Measurements from ENCODE around the gene HHAT. TPM values are rescaled to one million over a fixed set of nuclear protein-coding genes. Genes with fewer than 3 reads are reported as not detected.

Gene HHAT
- total RNA-seq, 1 donor from 2014 or later = 4.7 TPM

GRCh38 chr1:210700511-210700910 is 371.8 kb downstream of the HHAT start:
- H3K27ac ChIP-seq (ENCODE audit: low read depth, low read length) = no peak overlapping the region
- H3K27me3 ChIP-seq (ENCODE audit: control insufficient read depth in 3 of 3, insufficient read depth in 3 of 3, low read length in 3 of 3) = no peaks in the 10 kb centered on the region
- H3K9ac ChIP-seq (ENCODE audit: low read depth in 1 of 3, low read length in 3 of 3) = no peak overlapping the region
- H3K36me3 ChIP-seq (ENCODE audit: control insufficient read depth in 3 of 3, insufficient read depth in 3 of 3, low read length in 3 of 3) = no peaks in the 10 kb centered on the region
- H3K9me3 ChIP-seq (ENCODE audit: control insufficient read depth in 3 of 3, low read length in 3 of 3) = no peaks in the 10 kb centered on the region
- no peaks in the 10 kb centered on the region for H3K4me1 ChIP-seq (ENCODE audit: control insufficient read depth in 3 of 3, insufficient read depth in 3 of 3, low read length in 3 of 3)
- H3K4me3 ChIP-seq (ENCODE audit: low read length in 3 of 3) = no peak overlapping the region

- no peak overlapping the region for H3K9ac ChIP-seq (ENCODE audit: low read depth in 1 of 3, low read length in 3 of 3)
- H3K9me3 ChIP-seq (ENCODE audit: control insufficient read depth in 3 of 3, low read length in 3 of 3) = no peaks in the 10 kb centered on the region
- H3K4me3 ChIP-seq (ENCODE audit: low read length in 3 of 3) = no peak overlapping the region
- H3K27ac ChIP-seq (ENCODE audit: low read depth, low read length) = no peak overlapping the region
- H3K36me3 ChIP-seq (ENCODE audit: control insufficient read depth in 3 of 3, insufficient read depth in 3 of 3, low read length in 3 of 3) = no peaks in the 10 kb centered on the region
- H3K4me1 ChIP-seq (ENCODE audit: control insufficient read depth in 3 of 3, insufficient read depth in 3 of 3, low read length in 3 of 3) = no peaks in the 10 kb centered on the region
- no peaks in the 10 kb centered on the region for H3K27me3 ChIP-seq (ENCODE audit: control insufficient read depth in 3 of 3, insufficient read depth in 3 of 3, low read length in 3 of 3)
Measured at GRCh38 chr1:210702506-210702905, 373.8 kb downstream of the HHAT start.

- no peak overlapping the region for H3K27ac ChIP-seq (ENCODE audit: low read depth, low read length)
Measured at GRCh38 chr1:210703593-210703992, 374.9 kb downstream of the HHAT start.

GRCh38 chr1:210705086-210705485 is 376.4 kb downstream of the HHAT start:
- Histone ChIP-seq H3K9ac (ENCODE audit: low read depth in 1 of 3, low read length in 3 of 3) (no peak overlapping the region), H3K36me3 (ENCODE audit: control insufficient read depth in 3 of 3, insufficient read depth in 3 of 3, low read length in 3 of 3) (no peaks in the 10 kb centered on the region), H3K4me3 (ENCODE audit: low read length in 3 of 3) (no peak overlapping the region), H3K9me3 (ENCODE audit: control insufficient read depth in 3 of 3, low read length in 3 of 3) (no peaks in the 10 kb centered on the region), H3K4me1 (ENCODE audit: control insufficient read depth in 3 of 3, insufficient read depth in 3 of 3, low read length in 3 of 3) (no peaks in the 10 kb centered on the region), H3K27ac (ENCODE audit: low read depth, low read length) (no peak overlapping the region), H3K27me3 (ENCODE audit: control insufficient read depth in 3 of 3, insufficient read depth in 3 of 3, low read length in 3 of 3) (no peaks in the 10 kb centered on the region)

More at GRCh38 chr1:210703593-210703992, 374.9 kb downstream of the HHAT start:
- no peaks in the 10 kb centered on the region for H3K36me3 ChIP-seq (ENCODE audit: control insufficient read depth in 3 of 3, insufficient read depth in 3 of 3, low read length in 3 of 3)
- no peaks in the 10 kb centered on the region for H3K9me3 ChIP-seq (ENCODE audit: control insufficient read depth in 3 of 3, low read length in 3 of 3)
- no peaks in the 10 kb centered on the region for H3K4me1 ChIP-seq (ENCODE audit: control insufficient read depth in 3 of 3, insufficient read depth in 3 of 3, low read length in 3 of 3)
- no peak overlapping the region for H3K9ac ChIP-seq (ENCODE audit: low read depth in 1 of 3, low read length in 3 of 3)
- no peaks in the 10 kb centered on the region for H3K27me3 ChIP-seq (ENCODE audit: control insufficient read depth in 3 of 3, insufficient read depth in 3 of 3, low read length in 3 of 3)
- no peak overlapping the region for H3K4me3 ChIP-seq (ENCODE audit: low read length in 3 of 3)

- H3K9me3 ChIP-seq (ENCODE audit: control insufficient read depth in 3 of 3, low read length in 3 of 3) = no peaks in the 10 kb centered on the region
- no peaks in the 10 kb centered on the region for H3K27me3 ChIP-seq (ENCODE audit: control insufficient read depth in 3 of 3, insufficient read depth in 3 of 3, low read length in 3 of 3)
- no peak overlapping the region for H3K27ac ChIP-seq (ENCODE audit: low read depth, low read length)
- H3K9ac ChIP-seq (ENCODE audit: low read depth in 1 of 3, low read length in 3 of 3) = no peak overlapping the region
- no peaks in the 10 kb centered on the region for H3K4me1 ChIP-seq (ENCODE audit: control insufficient read depth in 3 of 3, insufficient read depth in 3 of 3, low read length in 3 of 3)
- H3K4me3 ChIP-seq (ENCODE audit: low read length in 3 of 3) = no peak overlapping the region
- H3K36me3 ChIP-seq (ENCODE audit: control insufficient read depth in 3 of 3, insufficient read depth in 3 of 3, low read length in 3 of 3) = no peaks in the 10 kb centered on the region
Measured at GRCh38 chr1:210706246-210706645, 377.5 kb downstream of the HHAT start.

GRCh38 chr1:210707300-210708240 is 378.9 kb downstream of the HHAT start:
- Histone ChIP-seq H3K4me1 (ENCODE audit: control insufficient read depth in 3 of 3, insufficient read depth in 3 of 3, low read length in 3 of 3) (no peaks in the 10 kb centered on the region), H3K9me3 (ENCODE audit: control insufficient read depth in 3 of 3, low read length in 3 of 3) (no peaks in the 10 kb centered on the region), H3K36me3 (ENCODE audit: control insufficient read depth in 3 of 3, insufficient read depth in 3 of 3, low read length in 3 of 3) (no peaks in the 10 kb centered on the region), H3K9ac (ENCODE audit: low read depth in 1 of 3, low read length in 3 of 3) (no peak overlapping the region), H3K27ac (ENCODE audit: low read depth, low read length) (no peak overlapping the region), H3K27me3 (ENCODE audit: control insufficient read depth in 3 of 3, insufficient read depth in 3 of 3, low read length in 3 of 3) (no peaks in the 10 kb centered on the region), H3K4me3 (ENCODE audit: low read length in 3 of 3) (no peak overlapping the region)

GRCh38 chr1:210709701-210710100 is 381.0 kb downstream of the HHAT start:
- Histone ChIP-seq H3K4me1 (ENCODE audit: control insufficient read depth in 3 of 3, insufficient read depth in 3 of 3, low read length in 3 of 3) (no peaks in the 10 kb centered on the region), H3K36me3 (ENCODE audit: control insufficient read depth in 3 of 3, insufficient read depth in 3 of 3, low read length in 3 of 3) (no peaks in the 10 kb centered on the region), H3K27me3 (ENCODE audit: control insufficient read depth in 3 of 3, insufficient read depth in 3 of 3, low read length in 3 of 3) (no peaks in the 10 kb centered on the region), H3K4me3 (ENCODE audit: low read length in 3 of 3) (no peak overlapping the region), H3K9me3 (ENCODE audit: control insufficient read depth in 3 of 3, low read length in 3 of 3) (no peaks in the 10 kb centered on the region), H3K9ac (ENCODE audit: low read depth in 1 of 3, low read length in 3 of 3) (no peak overlapping the region), H3K27ac (ENCODE audit: low read depth, low read length) (no peak overlapping the region)

GRCh38 chr1:210711825-210712612 is 383.3 kb downstream of the HHAT start:
- H3K4me1 ChIP-seq (ENCODE audit: control insufficient read depth in 3 of 3, insufficient read depth in 3 of 3, low read length in 3 of 3) = no peaks in the 10 kb centered on the region

GRCh38 chr1:210715072-210715471 is 386.4 kb downstream of the HHAT start:
- Histone ChIP-seq H3K9me3 (ENCODE audit: control insufficient read depth in 3 of 3, low read length in 3 of 3) (no peaks in the 10 kb centered on the region), H3K9ac (ENCODE audit: low read depth in 1 of 3, low read length in 3 of 3) (no peak overlapping the region), H3K27me3 (ENCODE audit: control insufficient read depth in 3 of 3, insufficient read depth in 3 of 3, low read length in 3 of 3) (no peaks in the 10 kb centered on the region), H3K27ac (ENCODE audit: low read depth, low read length) (no peak overlapping the region), H3K4me1 (ENCODE audit: control insufficient read depth in 3 of 3, insufficient read depth in 3 of 3, low read length in 3 of 3) (no peaks in the 10 kb centered on the region), H3K36me3 (ENCODE audit: control insufficient read depth in 3 of 3, insufficient read depth in 3 of 3, low read length in 3 of 3) (no peaks in the 10 kb centered on the region), H3K4me3 (ENCODE audit: low read length in 3 of 3) (no peak overlapping the region)

More at GRCh38 chr1:210711825-210712612, 383.3 kb downstream of the HHAT start:
- Histone ChIP-seq H3K9ac (ENCODE audit: low read depth in 1 of 3, low read length in 3 of 3) (no peak overlapping the region), H3K4me3 (ENCODE audit: low read length in 3 of 3) (no peak overlapping the region), H3K36me3 (ENCODE audit: control insufficient read depth in 3 of 3, insufficient read depth in 3 of 3, low read length in 3 of 3) (no peaks in the 10 kb centered on the region), H3K27me3 (ENCODE audit: control insufficient read depth in 3 of 3, insufficient read depth in 3 of 3, low read length in 3 of 3) (no peaks in the 10 kb centered on the region), H3K9me3 (ENCODE audit: control insufficient read depth in 3 of 3, low read length in 3 of 3) (no peaks in the 10 kb centered on the region), H3K27ac (ENCODE audit: low read depth, low read length) (no peak overlapping the region)

Data from skeletal muscle tissue (tissue), 4 donors.